GM12873 (cell line): ENCODE data around the gene GOLPH3L.

Experiments
- TF ChIP-seq, protein P1 (sequence below): IDR thresholded peaks from 2 replicates; pipeline ENCODE4 v1.5.1; 2012; ENCODE audit warnings: low read depth, mild to moderate bottlenecking, moderate library complexity, low read length, control low read depth; ENCODE audit not compliant: insufficient read depth; ENCODE audit errors: missing control alignments

GOLPH3L gene

DNA sequence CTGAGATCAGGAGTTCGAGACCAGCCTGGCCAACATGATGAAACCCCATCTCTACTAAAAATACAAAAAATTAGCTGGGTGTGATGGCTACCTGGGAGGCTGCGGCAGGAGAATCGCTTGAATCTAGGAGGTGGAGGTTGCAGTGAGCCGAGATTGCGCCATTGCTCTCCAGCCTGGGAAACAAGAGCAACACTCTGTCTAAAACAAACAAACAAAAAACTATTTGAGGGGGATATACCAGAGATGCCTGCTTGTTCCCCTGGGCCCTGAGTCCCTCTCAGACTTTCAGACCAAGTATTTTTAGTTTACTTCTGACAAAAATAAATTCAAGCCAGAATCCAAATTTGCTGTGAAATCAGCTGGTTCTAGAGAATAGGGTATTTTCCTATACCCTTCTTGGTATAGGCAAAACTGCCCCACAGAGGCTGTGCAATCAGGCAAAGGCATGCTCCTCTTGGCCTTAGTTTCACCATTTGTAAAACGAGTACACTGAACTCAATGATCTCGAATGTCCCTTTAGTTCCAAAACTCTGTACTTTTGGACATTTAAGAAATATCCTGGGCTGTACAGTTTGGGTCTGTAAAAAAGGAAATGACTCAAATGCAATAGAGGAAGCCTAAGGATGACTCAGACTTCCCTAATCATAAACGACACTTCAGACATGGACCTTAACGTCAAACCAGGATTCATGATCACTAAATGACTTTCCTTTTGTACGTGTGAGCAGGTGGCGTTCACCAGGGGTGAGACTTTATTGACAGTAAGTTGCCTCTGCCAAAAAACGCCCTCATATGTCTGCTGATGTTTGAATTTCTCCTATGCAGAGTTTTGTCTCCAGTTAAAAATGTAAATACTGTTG, 83.7 kb downstream of the GOLPH3L start:
- TF ChIP-seq, protein P1, sequence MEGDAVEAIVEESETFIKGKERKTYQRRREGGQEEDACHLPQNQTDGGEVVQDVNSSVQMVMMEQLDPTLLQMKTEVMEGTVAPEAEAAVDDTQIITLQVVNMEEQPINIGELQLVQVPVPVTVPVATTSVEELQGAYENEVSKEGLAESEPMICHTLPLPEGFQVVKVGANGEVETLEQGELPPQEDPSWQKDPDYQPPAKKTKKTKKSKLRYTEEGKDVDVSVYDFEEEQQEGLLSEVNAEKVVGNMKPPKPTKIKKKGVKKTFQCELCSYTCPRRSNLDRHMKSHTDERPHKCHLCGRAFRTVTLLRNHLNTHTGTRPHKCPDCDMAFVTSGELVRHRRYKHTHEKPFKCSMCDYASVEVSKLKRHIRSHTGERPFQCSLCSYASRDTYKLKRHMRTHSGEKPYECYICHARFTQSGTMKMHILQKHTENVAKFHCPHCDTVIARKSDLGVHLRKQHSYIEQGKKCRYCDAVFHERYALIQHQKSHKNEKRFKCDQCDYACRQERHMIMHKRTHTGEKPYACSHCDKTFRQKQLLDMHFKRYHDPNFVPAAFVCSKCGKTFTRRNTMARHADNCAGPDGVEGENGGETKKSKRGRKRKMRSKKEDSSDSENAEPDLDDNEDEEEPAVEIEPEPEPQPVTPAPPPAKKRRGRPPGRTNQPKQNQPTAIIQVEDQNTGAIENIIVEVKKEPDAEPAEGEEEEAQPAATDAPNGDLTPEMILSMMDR: no peak

DNA sequence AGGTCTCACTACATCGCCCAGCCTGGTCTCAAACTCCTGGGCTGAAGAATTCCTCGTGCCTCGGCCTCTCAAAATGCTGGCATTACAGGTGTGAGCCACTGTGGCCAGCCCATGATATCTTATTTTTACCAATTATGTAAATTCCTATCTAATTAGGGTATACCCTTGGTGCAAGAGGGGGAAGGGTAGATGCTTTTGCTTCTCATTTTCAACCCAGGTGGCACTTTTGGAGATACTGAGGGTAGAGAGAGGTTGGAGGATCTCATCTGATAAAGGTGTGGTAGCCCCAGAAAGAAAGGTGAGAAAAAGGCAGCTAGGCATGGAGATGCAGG, 85.0 kb downstream of the GOLPH3L start:
- TF ChIP-seq, protein P1: no peak

DNA sequence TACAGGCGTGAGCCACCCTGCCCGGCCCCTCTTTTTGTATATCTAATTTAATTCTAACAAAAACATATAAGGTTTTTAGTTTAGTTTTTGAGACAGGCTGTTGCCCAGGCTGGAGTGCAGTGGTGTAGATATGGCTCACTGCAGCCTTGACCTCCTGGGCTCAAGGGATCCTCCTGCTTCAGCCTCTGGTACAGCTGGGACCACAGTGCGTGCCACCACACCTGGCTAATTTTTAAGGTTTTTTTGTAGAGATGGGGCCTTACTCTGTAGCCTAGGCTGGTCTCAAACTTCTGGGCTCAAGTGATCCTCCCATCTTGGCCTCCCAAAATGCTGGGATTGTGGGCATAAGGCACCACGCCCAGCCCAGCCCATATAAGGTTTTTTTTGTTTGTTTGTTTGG, 86.4 kb downstream of the GOLPH3L start:
- TF ChIP-seq, protein P1: no peak

DNA sequence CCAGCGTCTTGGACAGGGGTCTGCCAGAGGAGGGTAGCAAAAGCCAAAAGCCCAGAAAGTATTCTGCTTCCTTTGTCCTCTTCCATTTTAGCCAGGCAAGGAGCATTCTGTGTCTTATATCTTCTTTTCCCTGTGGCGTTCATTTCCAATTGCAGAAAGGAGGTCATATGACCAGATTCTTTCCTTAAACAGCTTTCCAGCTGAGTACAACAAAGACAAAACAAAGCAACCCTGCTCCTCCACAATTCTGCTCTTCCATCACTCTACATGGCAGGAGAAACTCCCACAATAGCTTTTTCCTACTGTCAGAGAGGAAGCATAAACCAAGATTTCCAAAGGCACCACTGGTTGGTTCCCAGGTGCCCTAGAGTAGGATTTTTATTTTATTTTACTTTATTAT, 87.2 kb downstream of the GOLPH3L start:
- TF ChIP-seq, protein P1: no peak

DNA sequence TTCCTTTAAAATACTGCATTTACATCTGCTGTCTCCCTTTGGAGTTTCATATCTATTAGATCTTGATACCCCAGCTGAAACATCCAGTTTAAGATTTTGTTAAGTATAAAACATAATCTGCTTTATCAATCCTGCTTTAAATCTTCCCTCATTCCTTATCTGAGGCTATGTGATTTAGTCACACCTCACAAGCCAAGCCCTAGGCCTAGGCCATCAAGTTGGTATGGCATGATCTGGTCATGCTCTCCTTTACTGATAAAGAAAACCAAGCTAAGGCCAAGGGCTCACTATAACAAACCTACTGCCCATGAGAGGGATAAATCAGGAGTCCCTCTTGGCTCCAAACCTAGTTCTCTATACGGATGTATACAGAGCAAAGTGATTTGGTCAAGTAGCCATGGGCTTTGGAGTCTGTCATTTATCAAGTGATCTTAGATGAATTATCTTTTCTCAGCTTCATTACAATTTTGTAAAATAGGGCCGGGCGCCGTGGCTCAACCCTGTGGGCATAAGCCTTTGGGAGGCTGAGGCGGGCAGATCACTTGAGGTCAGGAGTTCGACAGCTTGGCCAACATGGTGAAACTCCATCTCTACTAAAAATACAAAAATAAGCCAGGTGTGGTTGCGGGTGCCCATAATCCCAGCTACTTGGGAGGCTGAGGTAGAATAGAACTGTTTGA, 90.4 kb downstream of the GOLPH3L start:
- TF ChIP-seq, protein P1: no peak

DNA sequence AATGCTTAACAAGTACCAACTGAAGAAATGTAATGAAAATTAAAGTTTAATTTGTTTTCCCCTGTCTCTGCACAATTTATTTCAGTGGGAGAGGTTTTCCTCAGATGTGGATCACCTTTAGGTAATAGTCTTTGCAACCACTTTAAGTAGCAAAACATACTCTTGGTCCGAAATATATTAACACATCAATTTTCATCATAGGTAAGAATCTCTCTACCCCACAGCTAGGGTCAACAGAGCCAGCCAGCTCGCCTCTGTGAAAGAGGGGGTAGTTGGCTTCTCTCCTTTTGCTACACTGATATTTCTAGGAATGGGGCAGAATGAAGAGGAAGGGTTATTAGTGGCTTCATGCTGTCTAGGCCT, 92.7 kb downstream of the GOLPH3L start:
- TF ChIP-seq, protein P1: no peak

DNA sequence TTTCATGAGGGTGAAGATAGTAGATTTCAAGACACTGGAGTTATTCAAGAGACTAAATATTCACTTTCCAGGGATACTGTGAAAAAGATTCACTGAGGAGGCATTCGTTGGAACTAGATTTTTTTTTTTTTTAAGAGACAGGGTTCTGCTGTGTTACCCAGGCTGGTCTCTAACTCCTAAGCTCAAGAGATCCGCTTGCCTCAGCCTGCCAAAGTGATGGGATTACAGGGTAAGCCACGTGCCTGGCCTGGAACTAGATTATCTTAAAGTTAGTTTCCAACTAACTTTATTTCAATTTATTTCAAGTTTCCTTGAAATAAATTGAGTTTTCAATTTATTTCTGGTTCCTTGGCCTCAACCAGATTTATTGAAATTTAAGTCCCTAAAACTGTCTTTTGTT, 93.2 kb downstream of the GOLPH3L start:
- TF ChIP-seq, protein P1: no peak
